Ascending aorta (tissue), 2 donors: ENCODE data around the gene CITED4. TPM values are rescaled to one million over a fixed set of nuclear protein-coding genes. Genes with fewer than 3 reads are reported as not detected.
A peak's percentile ranks its signal among the peaks of the same experiment; 100 is the strongest.

Experiments used
- DNase-seq, 2 donors: peaks; one replicate each; pipeline ENCODE4 v3.0.0-alpha.2; 2019; ENCODE audit warnings: low spot score in 2 of 2
- H3K27ac ChIP-seq, 2 donors: fragments of 200-600 bp; sonication (generic); one replicate each; pipeline ENCODE4 v1.5.1; 2016 to 2017; ENCODE audit warnings: mild to moderate bottlenecking in 1 of 2
- H3K27me3 ChIP-seq: fragments of 200-600 bp; sonication (generic); one replicate; pipeline ENCODE4 v1.5.1; 2017
- H3K36me3 ChIP-seq, 2 donors: fragments of 200-600 bp; sonication (generic); one replicate each; pipeline ENCODE4 v1.5.1; 2016
- H3K4me1 ChIP-seq, 2 donors: fragments of 200-600 bp; sonication (generic); one replicate each; pipeline ENCODE4 v1.5.1; 2016 to 2017; ENCODE audit warnings: mild to moderate bottlenecking in 1 of 2
- H3K4me3 ChIP-seq, 2 donors: fragments of 200-600 bp; sonication (generic); one replicate each; pipeline ENCODE4 v1.5.1; 2016 to 2017; ENCODE audit warnings: mild to moderate bottlenecking in 1 of 2
- H3K9me3 ChIP-seq, 2 donors: fragments of 200-600 bp; sonication (generic); one replicate each; pipeline ENCODE4 v1.5.1; 2016
- CTCF ChIP-seq, 3 experiments: fragments of 200-600 bp in 2 of 3; fragments of 450-650 bp in 1 of 3; sonication (generic) in 2 of 3; IDR thresholded peaks; one replicate each; pipeline ENCODE4 v1.5.1; 2016 to 2019; ENCODE audit warnings: antibody characterized with exemption in 3 of 3, mild to moderate bottlenecking in 1 of 3, moderate library complexity in 1 of 3
- intact Hi-C: fragments of 100-400 bp; cut with DNase I; formaldehyde crosslinking; loops from one replicate; pipeline ENCODE4 v1.15.1; 2023
- total RNA-seq: library from RNA; depleted of rRNA; stranded (reverse); fragments of >200 nt; gene quantifications from one replicate; pipeline ENCODE4 v1.1.0, GENCODE V29; 2016

Gene CITED4
- total RNA-seq, 1 donor from 2014 or later = 47.6 TPM

GRCh38 chr1:40851643-40852042, 10.5 kb downstream of the CITED4 start:
- no peak overlapping the region for H3K4me3 ChIP-seq
- H3K4me1 ChIP-seq = peaks cover 0 to 12% of the 10 kb centered on the region in 2 donors
- no peak for DNase-seq
- no peak overlapping the region for H3K27ac ChIP-seq
- intact Hi-C loops = loop anchor here (10.0 kb wide), 1 partner anchor 253 kb away; no protein-coding TSS in a partner anchor
- no peaks in the 10 kb centered on the region for H3K9me3 ChIP-seq
- no peaks in the 10 kb centered on the region for H3K27me3 ChIP-seq
- H3K36me3 ChIP-seq = no peaks in the 10 kb centered on the region
- no peak for TF ChIP-seq CTCF (IDR thresholded peaks at IDR 0.05)

- Histone ChIP-seq H3K36me3 (no peaks in the 10 kb centered on the region), H3K27ac (peak overlapping the region in 1 of 2 donors; percentile 57), H3K27me3 (no peaks in the 10 kb centered on the region), H3K9me3 (no peaks in the 10 kb centered on the region), H3K4me1 (peaks cover 0 to 12% of the 10 kb centered on the region in 2 donors), H3K4me3 (no peak overlapping the region)
- DNase-seq = peak in 1 of 2 donors; percentile 85
- peak; percentile 85 to 91 (median 89) for TF ChIP-seq CTCF (IDR thresholded peaks at IDR 0.05)
- intact Hi-C loops = loop anchor here (1.0 to 10.0 kb wide), 3 partner anchors 76 to 255 kb away; no protein-coding TSS in a partner anchor
Observed at GRCh38 chr1:40849801-40850592, 12.2 kb downstream of the CITED4 start.

DNA sequence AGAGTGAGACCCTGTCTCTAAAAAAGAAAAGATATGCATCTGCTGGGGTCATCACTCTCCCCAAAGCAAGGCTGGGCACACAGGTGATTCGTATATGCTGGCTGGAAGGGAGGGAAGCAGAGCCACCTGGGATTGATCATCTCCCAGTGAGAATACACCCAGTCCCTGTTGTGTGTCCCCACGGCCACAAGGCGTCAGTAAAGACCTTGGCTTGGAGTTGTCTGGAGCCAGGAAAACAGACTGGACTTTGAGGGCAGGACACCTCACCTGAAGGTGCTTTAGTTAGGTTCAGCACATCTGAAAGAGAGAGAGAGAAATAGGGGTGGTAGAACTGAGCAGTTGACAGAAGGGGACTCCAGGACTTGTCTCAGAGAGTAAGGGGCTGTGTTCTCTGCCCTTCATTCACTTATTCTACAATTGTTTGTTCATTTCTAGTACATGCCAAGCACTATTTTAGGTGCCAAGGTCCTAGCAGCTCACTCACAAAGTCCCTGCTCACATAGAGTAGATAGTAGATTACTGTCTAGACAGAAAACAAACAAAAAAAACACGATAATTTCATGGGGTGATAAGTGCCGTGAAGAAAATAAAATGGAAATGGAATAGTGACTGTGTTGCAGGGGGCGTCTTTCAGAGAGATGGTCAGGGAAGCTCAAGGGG, 13.5 kb downstream of the CITED4 start:
- H3K4me3 ChIP-seq = no peak overlapping the region
- DNase-seq = peak in 1 of 2 donors; percentile 81
- no peaks in the 10 kb centered on the region for H3K9me3 ChIP-seq
- peak; percentile 87 to 90 (median 88) for TF ChIP-seq CTCF (IDR thresholded peaks at IDR 0.05)
- no peaks in the 10 kb centered on the region for H3K36me3 ChIP-seq
- H3K4me1 ChIP-seq = peaks cover 0 to 8% of the 10 kb centered on the region in 2 donors
- H3K27ac ChIP-seq = no peak overlapping the region
- intact Hi-C loops = loop anchor here (1.0 kb wide), 1 partner anchor 104 kb away; no protein-coding TSS in a partner anchor
- no peaks in the 10 kb centered on the region for H3K27me3 ChIP-seq

DNA sequence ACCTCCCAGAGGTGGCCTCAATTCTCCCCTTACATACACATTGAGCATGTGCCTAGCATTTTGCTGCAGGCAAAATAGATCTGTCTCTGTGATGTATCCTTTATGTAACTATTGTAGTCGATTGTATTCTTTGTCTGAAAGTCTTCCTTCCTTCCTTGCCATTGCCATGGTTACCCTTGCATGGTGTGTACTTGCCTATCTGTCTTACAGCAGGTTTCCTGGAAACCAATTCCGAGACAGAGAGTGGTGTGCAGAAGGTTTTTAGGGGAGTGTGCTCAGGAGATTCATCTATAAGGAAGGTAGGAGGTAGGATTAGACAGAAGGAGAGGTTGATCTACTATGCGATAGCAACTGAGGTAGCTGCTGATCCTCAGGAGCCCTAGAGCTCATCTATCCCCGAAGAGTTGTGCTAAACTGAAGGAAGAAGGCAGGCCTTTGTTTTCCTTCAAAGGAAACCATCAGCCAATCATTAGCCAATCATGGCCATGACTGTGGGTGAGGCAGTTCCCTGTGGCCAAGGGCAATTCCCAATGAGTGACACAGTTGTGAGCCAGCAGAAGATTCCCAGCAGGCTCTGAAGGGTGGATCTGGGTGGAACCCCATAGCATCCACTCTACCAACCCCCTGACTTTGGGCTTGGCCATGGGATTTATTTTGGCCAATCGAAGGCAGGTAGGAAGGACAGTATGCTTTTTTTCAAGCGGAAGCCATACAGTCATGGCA, 15.0 kb downstream of the CITED4 start:
- H3K4me1 ChIP-seq = peaks cover 0 to 5% of the 10 kb centered on the region in 2 donors
- TF ChIP-seq CTCF (IDR thresholded peaks at IDR 0.05) = no peak
- no peak for DNase-seq
- H3K9me3 ChIP-seq = no peaks in the 10 kb centered on the region
- no peak overlapping the region for H3K4me3 ChIP-seq
- intact Hi-C loops = no loop called here
- H3K27ac ChIP-seq = no peak overlapping the region
- no peaks in the 10 kb centered on the region for H3K36me3 ChIP-seq
- H3K27me3 ChIP-seq = no peaks in the 10 kb centered on the region

- Histone ChIP-seq H3K36me3 (no peaks in the 10 kb centered on the region), H3K27me3 (no peaks in the 10 kb centered on the region), H3K4me1 (peaks cover 0 to 5% of the 10 kb centered on the region in 2 donors), H3K9me3 (no peaks in the 10 kb centered on the region), H3K27ac (no peak overlapping the region), H3K4me3 (no peak overlapping the region)
- no peak for DNase-seq
- TF ChIP-seq CTCF (IDR thresholded peaks at IDR 0.05) = no peak
- intact Hi-C loops = no loop called here
Observed at GRCh38 chr1:40845895-40846294, 16.3 kb downstream of the CITED4 start.
